Activated CD8-positive, alpha-beta memory T cell treated with anti-CD3 and anti-CD28 coated beads for 36 hours (primary cell): Measurements from ENCODE around the gene EDN2. TPM values are rescaled to one million over a fixed set of nuclear protein-coding genes. Genes with fewer than 3 reads are reported as not detected.

Source experiments
- CTCF ChIA-PET: fragments of 350-600 bp; sonication (Branson Sonifier 250); formaldehyde crosslinking; loops from one replicate; lab custom pipeline; 2021; ENCODE audit warnings: antibody characterized with exemption; lab: Charles Lee
- POLR2A ChIA-PET: fragments of 350-600 bp; sonication (Branson Sonifier 250); formaldehyde crosslinking; loops from one replicate; lab custom pipeline; 2021; ENCODE audit warnings: antibody characterized with exemption; lab: Charles Lee
- total RNA-seq, 2 experiments: library from RNA; stranded (reverse); gene quantifications; one replicate each; pipeline ENCODE4 v1.2.3, GENCODE V29; 2021

EDN2 gene
- total RNA-seq, 2 experiments from 2014 or later = not detected

- ChIA-PET POLR2A (no interaction called here), CTCF (no interaction called here)
Measured at GRCh38 chr1:41519667-41520066, 35.2 kb upstream of the EDN2 start.

DNA sequence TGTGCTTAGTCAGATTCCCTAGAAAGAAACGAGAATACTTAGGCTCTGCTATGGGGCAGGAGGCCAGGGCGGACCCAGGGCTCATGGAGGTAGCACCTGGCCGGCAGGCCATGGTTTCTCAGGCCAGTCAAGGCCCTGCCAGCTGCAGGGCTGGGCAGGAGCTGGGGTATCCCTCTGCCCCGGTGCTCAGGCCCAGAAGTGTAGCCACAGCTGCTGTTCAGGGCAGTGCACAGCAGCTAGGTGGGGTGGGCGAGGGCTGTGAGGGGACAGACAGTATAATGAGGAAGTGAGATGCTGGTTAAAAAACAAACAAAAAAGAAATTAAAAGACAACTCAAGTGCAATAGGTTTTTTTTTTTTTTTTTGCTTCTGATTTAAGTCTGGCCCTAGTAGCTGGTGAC is 34.0 kb upstream of the EDN2 start:
- ChIA-PET POLR2A (no interaction called here), CTCF (no interaction called here)

GRCh38 chr1:41517062-41517438 is 32.6 kb upstream of the EDN2 start:
- POLR2A ChIA-PET = no interaction called here
- CTCF ChIA-PET = interaction anchor here (1.0 to 2.0 kb wide), 2 partner anchors 16 to 21 kb away, joined by 3 to 5 read pairs; no protein-coding TSS in a partner anchor

DNA sequence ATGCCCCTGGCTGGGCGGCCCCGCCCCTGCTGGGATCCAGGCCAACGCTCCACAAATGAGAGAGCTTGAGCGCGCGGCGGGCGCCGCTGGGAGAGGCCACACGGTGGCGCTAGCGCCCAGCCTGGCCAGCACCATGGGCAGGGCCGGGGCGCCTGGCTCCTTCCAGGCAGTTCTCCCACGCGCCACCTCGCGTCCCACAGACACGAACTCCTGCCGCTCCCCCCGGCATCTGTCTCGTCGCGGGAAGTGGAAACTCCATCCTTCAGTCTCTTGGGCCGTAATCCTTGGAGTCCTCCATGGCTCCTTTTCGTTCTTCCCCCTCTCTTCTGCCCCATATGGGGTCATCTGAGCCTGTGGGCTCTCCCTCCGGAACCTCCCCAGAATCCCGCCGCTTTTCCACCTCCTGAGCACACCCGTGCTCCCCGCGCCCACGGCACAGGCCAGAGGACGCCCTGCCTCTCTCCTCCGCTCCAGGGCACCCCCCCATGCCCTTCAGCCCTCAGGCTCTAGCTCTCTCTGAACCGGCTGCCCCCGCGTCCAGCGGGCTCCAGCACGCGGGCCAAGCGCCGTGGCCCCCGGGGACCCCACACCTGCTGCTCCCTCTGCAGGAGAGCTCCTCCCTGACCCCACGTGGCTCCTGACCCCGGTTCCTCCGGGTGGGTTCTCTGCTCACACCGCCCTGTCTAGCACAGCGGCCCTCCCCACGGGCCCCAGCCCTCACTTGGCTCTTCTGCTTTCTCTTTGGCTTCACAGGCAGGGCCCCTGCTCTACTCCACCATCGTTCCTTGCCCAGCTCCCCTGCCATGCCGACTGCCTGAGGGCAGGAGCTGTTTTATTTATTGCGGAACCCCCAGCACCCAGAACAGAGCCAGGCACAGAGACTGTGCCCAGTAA is 31.9 kb upstream of the EDN2 start:
- CTCF ChIA-PET = interaction anchor here (0.7 to 2.0 kb wide), 6 partner anchors 9 to 69 kb away, joined by 3 to 5 read pairs (median 4); no protein-coding TSS in a partner anchor
- POLR2A ChIA-PET = interaction anchor here (0.5 kb wide), 1 partner anchor 239 kb away, joined by 3 read pairs; no protein-coding TSS in a partner anchor

DNA sequence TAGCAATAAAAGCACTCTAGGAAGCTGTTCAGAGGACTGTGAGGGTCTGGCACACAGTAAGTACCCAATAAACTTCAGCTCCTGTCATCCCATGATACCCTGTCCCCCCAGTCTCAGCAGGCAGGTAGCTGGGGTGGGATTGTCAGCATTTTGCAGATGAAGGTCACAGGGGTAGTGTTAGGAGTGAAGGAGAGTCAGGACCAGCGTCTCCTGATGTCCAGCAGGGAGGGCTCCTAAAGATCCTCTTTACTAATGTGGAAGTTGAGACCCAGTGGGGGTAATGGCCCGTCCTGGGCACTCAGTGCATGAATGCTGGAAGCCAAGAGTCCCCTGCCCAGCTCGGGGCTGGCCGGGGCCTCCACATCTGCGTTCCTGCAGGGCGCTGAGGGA is 31.3 kb upstream of the EDN2 start:
- POLR2A ChIA-PET = interaction anchor here (0.5 kb wide), 1 partner anchor 239 kb away, joined by 3 read pairs; no protein-coding TSS in a partner anchor

DNA sequence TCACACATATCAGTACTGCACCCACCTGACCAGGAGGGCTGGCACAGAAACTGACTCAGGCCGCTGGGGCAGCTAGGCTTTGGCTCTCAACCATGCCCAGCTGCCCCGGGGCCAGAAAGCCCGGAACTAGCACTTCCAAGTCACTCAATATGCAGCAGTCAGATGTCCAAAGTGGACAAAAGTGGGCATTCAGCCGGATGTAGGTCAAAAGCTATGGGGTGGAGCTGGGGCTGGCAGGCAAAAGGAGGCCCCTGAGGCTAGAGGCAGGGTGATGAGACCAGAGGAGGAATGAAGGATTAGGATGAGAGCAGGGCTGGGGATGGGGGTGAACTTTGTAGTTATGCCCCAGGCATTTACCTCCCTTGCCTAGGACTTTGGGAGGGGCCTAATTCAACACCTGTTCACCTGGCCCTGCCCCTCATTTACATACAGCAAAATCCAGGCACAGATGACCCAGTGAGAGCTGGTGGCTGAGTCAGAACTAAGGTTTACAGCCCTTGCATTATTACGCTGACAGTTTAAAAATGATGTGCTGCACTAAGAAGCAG is 30.7 kb upstream of the EDN2 start:
- POLR2A ChIA-PET = no interaction called here
- CTCF ChIA-PET = interaction anchor here (0.7 to 1.1 kb wide), 2 partner anchors 24 to 25 kb away, joined by 3 to 5 read pairs; no protein-coding TSS in a partner anchor

More for the DNA sequence above, 31.3 kb upstream of the EDN2 start:
- CTCF ChIA-PET = interaction anchor here (0.7 to 2.0 kb wide), 5 partner anchors 10 to 69 kb away, joined by 3 to 5 read pairs (median 4); no protein-coding TSS in a partner anchor

DNA sequence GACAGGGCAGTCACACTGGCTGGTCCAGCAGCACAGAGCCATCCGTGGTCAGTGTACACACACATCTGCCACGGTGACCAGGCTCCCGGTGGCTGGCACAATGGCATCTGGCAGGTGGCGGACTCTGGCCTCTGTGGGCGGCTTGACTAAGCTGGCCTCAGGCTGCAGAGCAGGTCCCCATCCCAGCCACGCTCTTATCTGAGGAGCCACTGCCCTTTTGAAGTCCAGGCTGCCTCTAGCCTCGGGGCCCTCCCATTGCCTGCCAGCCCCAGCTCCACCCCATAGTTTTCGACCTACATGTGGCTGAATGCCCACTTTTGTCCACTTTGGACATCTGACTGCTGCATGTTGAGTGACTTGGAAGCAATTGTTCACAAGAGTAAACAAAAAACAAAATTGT is 29.9 kb upstream of the EDN2 start:
- ChIA-PET POLR2A (no interaction called here), CTCF (no interaction called here)

DNA sequence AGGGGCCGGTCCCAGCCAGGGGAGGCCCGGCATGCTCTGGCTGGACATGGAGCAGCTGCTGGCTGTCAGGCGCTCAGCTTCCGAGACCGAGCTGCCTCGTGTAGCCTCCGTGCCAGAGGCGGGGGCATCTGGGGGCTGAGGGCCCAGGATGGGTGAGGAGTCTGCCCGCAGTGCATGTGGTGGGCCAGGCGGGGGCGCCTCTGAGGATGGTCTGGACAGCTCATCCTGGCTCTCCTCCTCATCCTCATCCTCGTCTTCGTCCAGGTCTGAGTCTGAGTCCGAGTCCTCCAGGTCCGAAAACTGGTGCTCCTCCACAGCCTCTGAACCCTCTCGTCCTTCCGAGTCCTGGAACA is 28.9 kb upstream of the EDN2 start:
- ChIA-PET POLR2A (no interaction called here), CTCF (no interaction called here)

GRCh38 chr1:41512701-41513382 is 28.4 kb upstream of the EDN2 start:
- POLR2A ChIA-PET = interaction anchor here (0.6 kb wide), 1 partner anchor 20 kb away, joined by 3 read pairs; no protein-coding TSS in a partner anchor
- CTCF ChIA-PET = no interaction called here

- ChIA-PET POLR2A (no interaction called here), CTCF (interaction anchor here (1.0 kb wide), 1 partner anchor 20 kb away, joined by 3 read pairs; no protein-coding TSS in a partner anchor)
Measured at GRCh38 chr1:41511239-41511540, 26.7 kb upstream of the EDN2 start.

GRCh38 chr1:41510531-41511238 is 26.2 kb upstream of the EDN2 start:
- ChIA-PET POLR2A (no interaction called here), CTCF (interaction anchor here (1.0 kb wide), 1 partner anchor 20 kb away, joined by 3 read pairs; no protein-coding TSS in a partner anchor)

DNA sequence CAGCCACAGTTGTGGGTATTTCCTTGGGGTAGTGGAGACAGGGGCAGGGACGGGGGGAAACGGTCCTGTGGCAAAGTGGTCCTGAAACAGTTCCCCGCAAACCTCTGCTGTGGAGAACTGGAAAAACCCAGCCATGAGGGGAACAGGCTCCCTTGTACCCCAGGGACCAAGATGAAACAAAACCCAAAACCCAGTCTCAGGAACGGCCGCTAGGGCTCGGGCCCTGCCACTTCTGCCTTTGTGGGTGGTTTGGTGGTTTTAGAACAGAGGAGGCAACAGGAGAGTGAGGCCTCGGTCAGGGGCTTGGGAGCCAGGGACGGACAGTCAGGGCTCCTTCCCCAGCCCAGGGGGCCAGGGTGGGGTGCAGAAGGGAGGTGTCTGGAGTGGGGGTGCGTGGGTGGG is 24.8 kb upstream of the EDN2 start:
- POLR2A ChIA-PET = no interaction called here
- CTCF ChIA-PET = no interaction called here

GRCh38 chr1:41508290-41508689 is 23.8 kb upstream of the EDN2 start:
- POLR2A ChIA-PET = no interaction called here
- CTCF ChIA-PET = no interaction called here

- CTCF ChIA-PET = no interaction called here
- POLR2A ChIA-PET = no interaction called here
Measured at GRCh38 chr1:41507836-41508235, 23.4 kb upstream of the EDN2 start.

GRCh38 chr1:41507110-41507720 is 22.7 kb upstream of the EDN2 start:
- ChIA-PET POLR2A (no interaction called here), CTCF (no interaction called here)

DNA sequence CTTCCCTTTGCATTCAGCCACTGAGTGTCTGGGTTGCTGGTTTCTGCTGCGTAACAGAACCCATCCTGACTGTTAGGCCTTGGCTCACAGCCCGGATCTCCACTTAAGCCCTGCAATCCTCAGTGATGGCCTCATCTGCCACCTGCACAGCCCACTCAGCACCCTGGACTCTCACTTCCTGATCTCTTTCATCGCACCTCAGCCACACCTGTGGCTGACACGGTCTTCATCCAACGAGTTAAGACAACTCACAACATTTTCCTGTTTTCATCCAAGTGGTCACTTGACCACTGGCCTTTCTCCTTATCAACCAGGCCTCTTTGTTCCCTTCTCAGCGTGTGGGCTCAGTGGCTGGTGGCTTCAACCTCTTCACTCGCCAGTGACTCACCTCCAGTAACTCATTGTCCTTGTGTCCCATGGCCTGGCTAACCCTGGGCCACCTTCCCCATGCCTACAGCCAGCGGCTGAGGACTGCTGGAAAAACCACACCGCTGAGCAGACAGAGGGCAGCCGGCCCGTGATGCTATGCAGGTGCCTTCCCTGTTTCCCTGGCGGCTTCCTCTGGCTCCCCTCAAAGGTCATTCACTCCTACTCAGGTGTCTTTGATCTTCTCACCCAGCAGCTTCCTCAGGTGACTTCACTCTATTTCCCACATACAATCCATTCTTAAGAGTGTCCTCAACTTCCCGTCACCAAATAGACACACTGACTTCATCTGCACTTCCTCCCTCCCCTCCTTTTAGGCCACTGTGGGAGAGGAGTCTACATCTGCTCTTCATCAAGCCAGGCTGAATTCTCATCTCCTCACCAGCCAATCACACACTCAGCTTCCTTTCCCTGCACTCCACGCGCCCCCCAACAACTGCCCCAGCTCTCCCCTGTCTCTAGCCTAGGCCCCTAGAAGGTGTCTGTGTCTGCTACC is 19.9 kb upstream of the EDN2 start:
- POLR2A ChIA-PET = no interaction called here
- CTCF ChIA-PET = no interaction called here

GRCh38 chr1:41503538-41504113 is 19.1 kb upstream of the EDN2 start:
- CTCF ChIA-PET = no interaction called here
- POLR2A ChIA-PET = no interaction called here

- ChIA-PET POLR2A (no interaction called here), CTCF (no interaction called here)
Measured at GRCh38 chr1:41502912-41503311, 18.4 kb upstream of the EDN2 start.
